Neural progenitor cell (in vitro differentiated cells): Measurements from ENCODE around the gene SUPT3H. TPM values are rescaled to one million over a fixed set of nuclear protein-coding genes. Genes with fewer than 3 reads are reported as not detected.
"Not testable (repeated sequence)": the region's sequence is repeated elsewhere in the genome, so short reads cannot be mapped to it uniquely, and the experiment has no call there.

Source experiments
- DNase-seq: peaks from one replicate; pipeline ENCODE4 v3.0.0-alpha.2; 2016; ENCODE audit warnings: low spot score
- H2AFZ ChIP-seq: fragments of 200-600 bp; sonication (generic); replicated peaks from 2 replicates; pipeline ENCODE4 v1.6.1; 2016; ENCODE audit warnings: antibody characterized with exemption
- H3F3A ChIP-seq: fragments of 200-600 bp; sonication (generic); 2 replicates; pipeline ENCODE4 v1.6.1; 2016; ENCODE audit warnings: antibody characterized with exemption, low read depth
- H3K27ac ChIP-seq: fragments of 200-600 bp; sonication (generic); 2 replicates; pipeline ENCODE4 v1.5.1; 2016; ENCODE audit warnings: mild to moderate bottlenecking
- H3K27me3 ChIP-seq: fragments of 200-600 bp; sonication (generic); 2 replicates; pipeline ENCODE4 v1.6.1; 2016; ENCODE audit warnings: mild to moderate bottlenecking, moderate library complexity
- H3K36me3 ChIP-seq: fragments of 200-600 bp; sonication (generic); 2 replicates; pipeline ENCODE4 v1.5.1; 2016
- H3K4me1 ChIP-seq: fragments of 200-600 bp; sonication (generic); 2 replicates; pipeline ENCODE4 v1.6.1; 2016; ENCODE audit warnings: mixed run types
- H3K4me2 ChIP-seq: fragments of 200-600 bp; sonication (generic); 2 replicates; pipeline ENCODE4 v1.6.1; 2016
- H3K4me3 ChIP-seq: fragments of 200-600 bp; sonication (generic); 2 replicates; pipeline ENCODE4 v1.5.1; 2016
- H3K79me2 ChIP-seq: fragments of 200-600 bp; sonication (generic); 2 replicates; pipeline ENCODE4 v1.6.1; 2016; ENCODE audit warnings: low read depth
- H3K9ac ChIP-seq: fragments of 200-600 bp; sonication (generic); 2 replicates; pipeline ENCODE4 v1.6.1; 2016
- H3K9me3 ChIP-seq: fragments of 200-600 bp; sonication (generic); 2 replicates; pipeline ENCODE4 v1.5.1; 2016; ENCODE audit warnings: low read depth
- H4K20me1 ChIP-seq: fragments of 200-600 bp; sonication (generic); 2 replicates; pipeline ENCODE4 v1.6.1; 2016; ENCODE audit warnings: low read depth
- H3K27ac Mint-ChIP-seq: 3 replicates; pipeline ENCODE4 v1.8.0; 2021; ENCODE audit warnings: mixed read lengths
- H3K27me3 Mint-ChIP-seq: 2 replicates; pipeline ENCODE4 v1.8.0; 2022; ENCODE audit warnings: low read depth, mild to moderate bottlenecking, inconsistent platforms, moderate library complexity, mixed read lengths; ENCODE audit not compliant: insufficient read depth
- H3K36me3 Mint-ChIP-seq: 3 replicates; pipeline ENCODE4 v1.8.0; 2021; ENCODE audit warnings: mixed read lengths
- H3K4me1 Mint-ChIP-seq: 3 replicates; pipeline ENCODE4 v1.8.0; 2021; ENCODE audit warnings: mixed read lengths
- H3K4me3 Mint-ChIP-seq: 3 replicates; pipeline ENCODE4 v1.8.0; 2021; ENCODE audit warnings: mild to moderate bottlenecking, moderate library complexity, mixed read lengths
- H3K9me3 Mint-ChIP-seq: 3 replicates; pipeline ENCODE4 v1.8.0; 2020; ENCODE audit warnings: mixed read lengths
- CTCF ChIP-seq: fragments of 200-600 bp; sonication (generic); IDR thresholded peaks from 2 replicates; pipeline ENCODE4 v1.5.1; 2017; ENCODE audit warnings: antibody characterized with exemption, mild to moderate bottlenecking
- EZH2 ChIP-seq: fragments of 200-600 bp; sonication (generic); IDR thresholded peaks from 2 replicates; pipeline ENCODE4 v1.6.1; 2017; ENCODE audit warnings: antibody characterized with exemption, mild to moderate bottlenecking, moderate library complexity
- EZH2phosphoT487 ChIP-seq: fragments of 200-600 bp; sonication (generic); IDR thresholded peaks from 2 replicates; pipeline ENCODE4 v1.6.1; 2017; ENCODE audit warnings: antibody characterized with exemption
- total RNA-seq: library from RNA; depleted of rRNA; stranded (reverse); fragments of >200 nt; gene quantifications from 2 replicates; pipeline ENCODE4 v1.2.3, GENCODE V29; 2015; ENCODE audit warnings: low replicate concordance

The SUPT3H gene
- total RNA-seq, 1 donor from 2014 or later = 16.3 TPM

- Histone ChIP-seq H3K4me3 (no peak overlapping the region), H4K20me1 (no peaks in the 10 kb centered on the region), H2AFZ (no peak overlapping the region), H3F3A (no peaks in the 10 kb centered on the region), H3K9ac (no peak overlapping the region), H3K79me2 (no peaks in the 10 kb centered on the region), H3K4me1 (peaks cover 25% of the 10 kb centered on the region), H3K27ac (no peak overlapping the region), H3K36me3 (no peaks in the 10 kb centered on the region), H3K9me3 (no peaks in the 10 kb centered on the region), H3K27me3 (no peaks in the 10 kb centered on the region), H3K4me2 (peak overlapping the region; percentile 33)
- TF ChIP-seq EZH2 = no peak
- no peak for TF ChIP-seq CTCF
- TF ChIP-seq EZH2phosphoT487 = no peak
- Mint-ChIP-seq H3K36me3 (no peaks in the 10 kb centered on the region), H3K4me3 (no peak overlapping the region), H3K9me3 (peaks cover 2% of the 10 kb centered on the region), H3K27me3 (no peaks in the 10 kb centered on the region), H3K27ac (no peak overlapping the region), H3K4me1 (peaks cover 14% of the 10 kb centered on the region)
- DNase-seq = no peak
Observed at GRCh38 chr6:45044510-45045252, 333.1 kb downstream of the SUPT3H start.

GRCh38 chr6:45044086-45044485 is 333.6 kb downstream of the SUPT3H start:
- H4K20me1 ChIP-seq = no peaks in the 10 kb centered on the region

GRCh38 chr6:45042673-45043072 is 335.1 kb downstream of the SUPT3H start:
- not testable (repeated sequence) for H3K4me2 ChIP-seq, H3K36me3 Mint-ChIP-seq, H3K27me3 Mint-ChIP-seq

More at GRCh38 chr6:45044086-45044485, 333.6 kb downstream of the SUPT3H start:
- Histone ChIP-seq H2AFZ (no peak overlapping the region), H3K27me3 (no peaks in the 10 kb centered on the region), H3F3A (no peaks in the 10 kb centered on the region), H3K9me3 (no peaks in the 10 kb centered on the region), H3K27ac (no peak overlapping the region), H3K79me2 (no peaks in the 10 kb centered on the region), H3K36me3 (no peaks in the 10 kb centered on the region), H3K9ac (no peak overlapping the region), H3K4me3 (no peak overlapping the region), H3K4me1 (peaks cover 20% of the 10 kb centered on the region), H3K4me2 (peak overlapping the region; percentile 33)
- H3K4me3 Mint-ChIP-seq = no peak overlapping the region
- H3K9me3 Mint-ChIP-seq = peaks cover 2% of the 10 kb centered on the region
- TF ChIP-seq EZH2phosphoT487 (no peak), EZH2 (no peak), CTCF (no peak)
- DNase-seq = peak; percentile 20
- no peaks in the 10 kb centered on the region for H3K36me3 Mint-ChIP-seq
- H3K4me1 Mint-ChIP-seq = peaks cover 14% of the 10 kb centered on the region
- H3K27me3 Mint-ChIP-seq = no peaks in the 10 kb centered on the region
- no peak overlapping the region for H3K27ac Mint-ChIP-seq

GRCh38 chr6:45038226-45038625 is 339.5 kb downstream of the SUPT3H start:
- no peak overlapping the region for H3K4me2 ChIP-seq
- H3K36me3 ChIP-seq = no peaks in the 10 kb centered on the region
- no peak overlapping the region for H3K27ac ChIP-seq
- no peaks in the 10 kb centered on the region for H4K20me1 ChIP-seq
- H3K27me3 ChIP-seq = no peaks in the 10 kb centered on the region
- no peaks in the 10 kb centered on the region for H3K27me3 Mint-ChIP-seq
- no peaks in the 10 kb centered on the region for H3K79me2 ChIP-seq
- no peak overlapping the region for H3K27ac Mint-ChIP-seq
- no peak overlapping the region for H3K4me3 ChIP-seq
- no peaks in the 10 kb centered on the region for H3K9me3 Mint-ChIP-seq
- no peak overlapping the region for H2AFZ ChIP-seq
- peaks cover under 1% of the 10 kb centered on the region for H3K4me1 Mint-ChIP-seq
- H3K9ac ChIP-seq = no peak overlapping the region
- H3K9me3 ChIP-seq = no peaks in the 10 kb centered on the region
- no peak overlapping the region for H3K4me3 Mint-ChIP-seq
- no peak for TF ChIP-seq EZH2phosphoT487
- no peak for TF ChIP-seq CTCF
- no peak for TF ChIP-seq EZH2
- no peaks in the 10 kb centered on the region for H3F3A ChIP-seq
- DNase-seq = no peak
- H3K36me3 Mint-ChIP-seq = no peaks in the 10 kb centered on the region
- H3K4me1 ChIP-seq = peaks cover 13% of the 10 kb centered on the region

More at GRCh38 chr6:45042673-45043072, 335.1 kb downstream of the SUPT3H start:
- not testable (repeated sequence) for H3K9ac ChIP-seq, H3K4me3 Mint-ChIP-seq, H3K27me3 ChIP-seq, H3K79me2 ChIP-seq, H3K36me3 ChIP-seq, H3K9me3 Mint-ChIP-seq, H2AFZ ChIP-seq, H3K27ac Mint-ChIP-seq, H3K9me3 ChIP-seq, H3K27ac ChIP-seq, H3F3A ChIP-seq, H3K4me3 ChIP-seq, H4K20me1 ChIP-seq, DNase-seq
- peaks cover 14% of the 10 kb centered on the region for H3K4me1 Mint-ChIP-seq
- peaks cover 20% of the 10 kb centered on the region for H3K4me1 ChIP-seq
